ENCODE data around the gene RUNX2.

The RUNX2 gene

GRCh38 chr6:45351667-45352066 is 23.5 kb downstream of the RUNX2 start:
- no peak for DNase-seq (ENCODE audit: low read depth)

GRCh38 chr6:45353654-45354053 is 25.5 kb downstream of the RUNX2 start:
- no peak for DNase-seq (ENCODE audit: low read depth)

DNA sequence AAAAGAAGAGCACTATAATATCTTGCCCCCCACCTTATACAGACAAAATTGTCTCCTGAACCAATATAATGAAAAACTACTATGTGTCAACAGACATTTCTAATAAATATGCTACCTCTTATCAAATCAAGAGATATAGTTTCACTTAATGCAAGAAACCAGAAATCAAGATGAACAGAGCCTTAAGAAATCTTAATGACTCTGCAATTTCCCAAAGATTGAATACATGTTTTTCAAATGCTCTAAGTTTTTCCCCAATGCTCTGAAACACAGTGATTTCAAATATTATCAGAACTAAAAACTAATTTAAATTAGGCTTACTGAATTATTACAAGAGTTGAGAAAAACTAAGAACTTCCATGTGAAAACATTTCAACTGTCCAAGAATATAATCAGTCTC is 36.3 kb downstream of the RUNX2 start:
- DNase-seq (ENCODE audit: low read depth), result no peak

GRCh38 chr6:45365036-45365435 is 36.9 kb downstream of the RUNX2 start:
- no peak for DNase-seq (ENCODE audit: low read depth)

DNA sequence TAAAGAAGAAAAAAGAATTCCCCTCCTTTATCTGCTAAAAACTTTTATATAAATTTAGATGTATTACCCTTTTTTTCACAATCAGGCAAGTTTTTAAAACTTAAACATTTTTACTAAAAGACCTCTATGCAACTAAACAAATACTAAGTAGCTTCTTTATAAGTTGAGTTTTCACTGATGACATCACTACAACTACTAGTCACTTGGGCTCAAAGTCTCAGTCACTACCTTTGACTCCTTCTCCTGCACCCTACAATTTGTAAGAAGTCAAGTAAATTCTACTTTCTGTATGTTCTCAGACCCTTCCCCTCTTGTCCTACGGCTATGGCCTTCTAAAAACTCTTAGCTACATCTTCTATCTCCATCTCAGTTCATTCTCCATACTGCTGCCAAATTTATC is 38.4 kb downstream of the RUNX2 start:
- DNase-seq (ENCODE audit: low read depth), result no peak

DNA sequence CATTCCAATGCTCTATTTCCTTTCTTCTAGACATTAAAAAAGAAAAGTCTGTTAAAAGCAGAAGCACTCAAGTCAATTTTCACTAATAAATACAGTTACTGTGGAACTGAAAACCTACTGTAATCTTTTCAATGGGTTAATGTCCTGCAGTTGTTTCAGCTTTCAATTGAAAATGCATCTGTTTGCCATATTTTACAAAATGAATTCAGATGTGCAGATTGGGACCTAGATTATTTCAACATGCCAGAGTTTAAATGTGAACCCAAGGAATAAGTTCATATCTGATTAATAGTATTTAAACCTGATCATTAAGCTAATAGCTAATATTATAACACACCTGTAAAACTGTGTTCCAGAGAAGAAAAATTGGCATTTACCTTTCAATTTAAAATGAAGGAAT is 39.9 kb downstream of the RUNX2 start:
- DNase-seq (ENCODE audit: low read depth), result no peak

DNA sequence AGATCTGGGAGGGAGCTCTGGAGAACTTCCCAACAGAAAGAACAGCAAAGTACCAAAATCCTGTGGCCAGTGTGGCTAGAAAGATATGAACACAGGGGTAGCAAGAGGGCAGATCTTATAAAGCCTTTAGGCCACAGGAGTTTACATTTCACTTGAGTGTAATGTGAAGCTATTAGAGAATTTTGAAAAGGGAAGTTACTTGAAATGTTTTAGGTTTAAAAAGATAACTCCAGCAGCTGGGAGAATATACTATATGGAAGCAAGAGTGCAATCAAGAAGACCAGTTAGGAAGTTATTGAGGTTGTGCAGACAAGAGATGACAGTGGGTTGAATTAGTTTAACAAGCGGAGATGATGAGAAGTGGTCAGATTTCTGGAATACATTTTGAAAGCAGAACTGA is 41.7 kb downstream of the RUNX2 start:
- no peak for DNase-seq (ENCODE audit: low read depth)

GRCh38 chr6:45371924-45372573 is 43.9 kb downstream of the RUNX2 start:
- DNase-seq (ENCODE audit: low read depth), result no peak

- DNase-seq (ENCODE audit: low read depth), result no peak
Measured at GRCh38 chr6:45375449-45375848, 47.3 kb downstream of the RUNX2 start.

DNA sequence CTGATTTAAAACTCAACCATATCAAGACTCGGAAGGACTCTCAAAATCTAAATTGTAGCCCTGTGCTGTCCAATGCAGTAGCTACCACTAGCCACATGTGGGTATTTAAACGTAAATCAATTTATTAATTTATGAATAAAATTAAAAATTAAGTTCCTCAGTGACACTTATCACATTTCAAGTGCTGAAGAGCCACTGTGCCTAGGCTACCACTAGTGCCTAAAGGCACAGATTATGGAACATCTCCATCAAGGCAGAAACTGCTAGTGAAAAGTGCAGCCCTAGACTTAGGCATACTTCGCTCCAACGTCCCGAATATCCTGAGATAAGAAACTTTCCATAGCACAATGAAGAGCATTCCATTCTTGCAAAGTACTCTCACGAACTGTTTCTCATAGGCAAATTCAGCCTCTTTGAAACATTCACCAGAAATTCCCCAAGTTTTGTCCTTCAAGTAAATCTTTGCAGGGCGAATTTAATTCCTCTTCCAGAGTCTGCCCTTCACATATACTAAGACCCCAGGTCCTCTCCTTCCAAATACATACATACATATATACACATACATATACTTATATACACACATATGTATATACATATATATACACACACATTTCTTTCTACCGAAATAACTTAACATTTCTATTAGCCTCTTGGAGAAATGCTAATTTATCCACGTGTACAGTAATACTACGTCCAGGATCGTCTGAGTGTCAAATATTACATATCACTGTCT is 48.3 kb downstream of the RUNX2 start:
- no peak for DNase-seq (ENCODE audit: low read depth)

GRCh38 chr6:45377043-45377553 is 49.0 kb downstream of the RUNX2 start:
- DNase-seq (ENCODE audit: low read depth), result no peak

DNA sequence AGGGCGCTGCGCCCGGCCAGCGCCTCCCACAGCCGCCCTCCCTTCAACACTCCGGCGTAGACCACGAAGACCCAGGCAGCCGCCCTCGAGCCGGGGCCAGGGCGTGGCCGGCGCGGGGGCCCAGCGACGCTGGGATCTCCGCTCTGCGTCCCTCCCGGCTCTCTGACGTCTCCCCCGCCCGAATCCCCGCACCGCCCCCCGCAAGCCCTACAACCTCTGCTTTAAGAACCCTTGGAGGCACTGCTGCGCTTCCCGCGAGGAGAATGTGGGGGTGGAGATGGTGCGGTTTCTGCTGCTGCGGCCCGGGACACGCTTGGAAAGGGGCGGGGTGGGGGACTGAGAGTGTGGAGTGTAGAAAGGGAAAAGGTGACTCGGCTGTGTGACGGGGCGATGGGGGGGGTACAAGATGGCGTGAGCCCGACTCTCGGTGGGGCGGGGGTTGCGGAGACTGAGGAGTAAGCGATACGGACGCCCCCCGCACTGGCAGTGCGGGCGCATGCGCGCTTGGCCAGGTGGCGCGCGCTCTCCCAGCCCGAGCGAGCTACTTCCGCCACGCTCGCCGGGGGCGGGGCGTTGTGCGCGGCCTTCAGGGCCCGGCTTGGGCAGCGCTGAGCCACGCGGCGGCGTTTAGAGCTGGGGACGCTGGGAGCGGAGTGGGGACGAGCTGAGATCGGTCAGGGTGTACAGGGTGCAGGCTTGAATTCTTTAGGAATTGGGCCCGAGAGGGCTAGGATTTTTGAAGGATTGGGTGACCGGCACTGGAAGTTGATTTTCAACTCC is 49.6 kb downstream of the RUNX2 start, which contains the start of gene SUPT3H:
TSS of gene SUPT3H (minus strand) at position 381 of the 780 bp plus-strand sequence.
- peak; percentile 71 for DNase-seq (ENCODE audit: low read depth)

DNA sequence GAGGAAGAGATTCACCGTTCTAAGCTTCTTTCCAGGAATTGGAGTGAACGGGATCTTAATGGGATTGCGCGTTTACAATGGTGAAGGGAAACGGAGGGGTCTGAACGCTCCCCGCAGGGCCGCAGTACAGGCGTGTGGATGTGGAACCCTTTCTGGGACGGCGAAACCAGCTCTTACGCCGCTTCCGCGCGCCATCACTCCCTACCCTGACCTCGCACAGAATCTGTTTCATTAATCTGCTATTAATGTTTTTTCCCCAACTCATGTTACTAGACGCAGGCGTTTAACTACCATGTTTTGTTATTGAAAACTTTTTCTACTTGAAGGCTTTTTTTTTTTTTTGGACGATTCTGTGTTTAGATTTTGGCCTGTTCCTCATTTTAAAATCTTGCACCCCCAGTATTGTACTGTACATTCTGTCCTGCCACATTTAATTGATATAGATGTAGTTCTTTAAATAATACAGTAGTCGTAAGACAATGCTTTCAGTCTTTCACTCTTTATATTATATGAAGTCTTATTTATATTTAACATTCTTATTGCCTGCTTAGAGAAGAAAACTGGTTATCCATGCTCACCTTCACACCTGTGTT is 50.3 kb downstream of the RUNX2 start:
- DNase-seq (ENCODE audit: low read depth), result no peak

- DNase-seq (ENCODE audit: low read depth), result no peak
Measured at GRCh38 chr6:45382391-45382790, 54.3 kb downstream of the RUNX2 start.

DNA sequence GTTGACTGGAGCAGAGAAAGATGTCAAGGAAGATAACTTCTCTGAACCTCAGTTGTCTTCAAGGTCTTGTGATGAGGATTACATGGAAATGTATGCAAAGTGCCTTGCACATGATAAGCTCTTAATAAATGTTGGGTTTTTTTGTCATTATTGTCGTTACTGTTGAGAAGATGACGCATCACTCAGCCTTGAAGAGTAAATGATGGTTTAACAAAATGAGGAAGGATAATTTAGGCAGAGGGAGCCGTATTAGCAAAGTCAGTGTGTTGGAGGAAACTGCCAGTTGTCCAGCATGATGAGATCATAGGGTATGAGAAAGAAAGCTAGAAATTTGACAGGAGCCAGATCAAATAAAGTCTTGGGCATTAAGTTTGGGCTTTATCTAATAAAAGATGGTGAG is 58.4 kb downstream of the RUNX2 start:
- DNase-seq (ENCODE audit: low read depth), result no peak

DNA sequence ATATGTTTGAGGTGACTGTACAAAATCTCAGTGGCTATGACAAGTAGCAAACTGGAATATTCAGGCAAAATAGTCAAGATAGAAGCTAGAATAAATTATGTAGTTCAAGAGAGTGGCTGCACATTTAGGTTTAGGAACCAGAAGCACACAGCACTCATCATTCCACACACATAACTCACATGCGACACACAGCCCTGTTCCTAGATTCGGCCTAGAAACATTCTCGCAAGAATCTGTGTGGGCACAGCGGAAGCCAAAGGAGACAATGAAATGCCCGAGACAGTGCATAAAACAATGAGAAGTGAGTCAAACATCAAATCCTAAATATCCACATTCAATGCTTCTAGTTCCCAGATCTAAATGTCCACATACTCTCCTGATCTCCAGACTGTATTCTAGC is 59.1 kb downstream of the RUNX2 start:
- no peak for DNase-seq (ENCODE audit: low read depth)

- DNase-seq (ENCODE audit: low read depth), result no peak
Measured at GRCh38 chr6:45388328-45388727, 60.2 kb downstream of the RUNX2 start.

GRCh38 chr6:45394586-45395095 is 66.5 kb downstream of the RUNX2 start:
- DNase-seq (ENCODE audit: low read depth), result no peak

- DNase-seq (ENCODE audit: low read depth), result no peak
Measured at GRCh38 chr6:45398075-45398813, 70.1 kb downstream of the RUNX2 start.

DNA sequence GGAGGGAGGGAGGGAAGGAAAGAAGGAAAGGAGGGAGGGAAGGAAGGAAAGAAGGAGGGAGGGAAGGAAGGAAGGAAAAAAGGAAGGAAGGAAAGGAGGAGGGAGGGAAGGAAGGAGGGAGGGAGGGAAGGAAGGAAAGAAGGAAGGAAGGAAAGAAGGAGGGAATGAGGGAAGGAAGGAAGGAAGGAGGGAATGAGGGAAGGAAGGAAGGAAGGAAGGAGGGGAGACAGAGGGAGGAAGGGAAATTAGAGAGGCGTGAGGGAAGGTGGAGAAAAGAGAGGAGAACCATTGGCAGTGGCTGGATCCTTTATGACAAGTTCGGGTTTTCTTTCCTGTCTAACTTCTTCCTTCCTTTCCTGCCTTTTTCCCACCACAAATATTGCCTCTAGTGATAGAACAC is 71.9 kb downstream of the RUNX2 start:
- DNase-seq (ENCODE audit: low read depth), result no peak

DNA sequence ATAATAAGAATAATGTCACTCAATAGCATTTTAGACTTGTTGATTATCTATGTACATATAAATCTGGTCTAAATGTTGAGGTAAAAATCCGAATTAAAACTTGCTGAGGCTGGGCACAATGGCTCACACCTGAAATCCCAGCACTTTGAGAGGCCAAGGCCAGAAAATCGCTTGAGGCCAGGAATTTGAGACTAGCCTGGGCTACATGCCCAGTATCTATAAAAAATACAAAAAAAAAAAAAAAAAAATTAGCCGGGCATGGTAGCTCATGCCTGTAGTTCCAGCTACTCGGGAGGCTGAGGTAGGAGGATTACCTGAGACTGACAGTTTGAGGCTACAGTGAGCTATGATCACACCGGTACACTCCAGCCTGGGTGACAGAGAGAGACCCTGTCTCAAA is 83.8 kb downstream of the RUNX2 start:
- DNase-seq (ENCODE audit: low read depth), result no peak

DNA sequence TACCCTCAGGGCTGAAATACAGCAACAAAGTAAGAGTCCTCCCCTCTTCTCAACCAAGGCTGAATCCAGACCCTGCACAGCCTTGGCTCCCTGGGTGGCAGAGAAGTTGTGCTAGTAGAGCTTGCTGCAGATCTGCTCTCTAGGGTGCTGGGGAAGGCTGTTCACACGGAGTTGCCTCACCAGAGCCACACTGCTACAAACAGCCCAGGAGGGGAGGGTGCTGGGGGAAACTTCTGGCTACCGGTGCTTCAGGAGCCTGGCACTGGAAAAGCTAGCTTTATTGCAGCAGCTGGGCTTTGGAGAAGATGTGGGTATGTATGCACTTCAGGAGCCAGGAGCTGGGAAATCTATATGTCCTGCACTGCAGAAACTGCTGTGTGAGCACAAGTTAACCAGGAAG is 87.2 kb downstream of the RUNX2 start:
- no peak for DNase-seq (ENCODE audit: low read depth)

Measured in HS-5 (cell line).